K562 (cell line): ENCODE measurements around the gene LGALS3BP. TPM values are rescaled to one million over a fixed set of nuclear protein-coding genes. Genes with fewer than 3 reads are reported as not detected.

Experiments used
- ATAC-seq: fragments of 200-7000 bp; cut with Tn5 transposase; 3 replicates; pipeline ENCODE4 v1.9.1; 2020; ENCODE audit warnings: moderate library complexity
- BruUV-seq: library from RNA; stranded (reverse); fragments of 400-500 nt; replicated peaks from 2 replicates; lab custom pipeline; 2021; lab: Mats Ljungman, UMichigan
- CTCF ChIA-PET: fragments of 300-600 bp; formaldehyde crosslinking; extraction: SDS; loops from one replicate; lab custom pipeline; 2021; ENCODE audit warnings: low intra/inter-chr PET ratio; lab: Yijun Ruan, JAX
- POLR2A ChIA-PET: fragments of 300-600, 350-650 bp; sonication (Branson Sonifier 250); formaldehyde crosslinking; extraction: SDS; loops from one replicate; lab custom pipeline; 2021; ENCODE audit warnings: antibody characterized with exemption, inconsistent platforms; lab: Yijun Ruan, JAX
- DNase-seq, 4 experiments: peaks; one replicate each; pipeline versions ENCODE4 v3.0.0 to v3.0.0-alpha.2; 2011 to 2018; ENCODE audit warnings: low spot score in 3 of 4, mixed read lengths in 3 of 4; ENCODE audit errors: extremely low read depth in 1 of 4
- FAIRE-seq: peaks from 2 replicates; lab custom pipeline; 2011; peaks lifted over from hg19 to GRCh38; lab: Jason Lieb, UNC
- H2AFZ ChIP-seq: 2 replicates; pipeline ENCODE4 v1.6.0; 2011; ENCODE audit warnings: low read depth, low read length, control low read depth, inconsistent platforms
- H3K27ac ChIP-seq: fragments of 200-600 bp; 3 replicates; pipeline ENCODE4 v1.8.0; 2011; ENCODE audit warnings: low read depth, mild to moderate bottlenecking, control low read depth, inconsistent platforms, low read length, moderate library complexity, mixed read lengths; ENCODE audit errors: extremely low read depth
- H3K27me3 ChIP-seq, 2 experiments: fragments of 300-600 bp in 1 of 2; 2 replicates in 1 of 2; 3 replicates in 1 of 2; pipeline versions ENCODE4 v1.6.0 to v1.8.0; 2011; ENCODE audit warnings: inconsistent platforms in 2 of 2, low read length in 2 of 2, mild to moderate bottlenecking in 1 of 2, mixed read lengths in 1 of 2, moderate library complexity in 1 of 2; ENCODE audit not compliant: control insufficient read depth in 2 of 2, insufficient read depth in 2 of 2
- H3K36me3 ChIP-seq: fragments of 300-600 bp; 3 replicates; pipeline ENCODE4 v1.8.0; 2011; ENCODE audit warnings: mild to moderate bottlenecking, low read length, inconsistent platforms; ENCODE audit not compliant: control insufficient read depth, insufficient read depth
- H3K4me1 ChIP-seq, 2 experiments: fragments of 200-600 bp in 1 of 2; replicated peaks in 1 of 2; 2 replicates in 1 of 2; 3 replicates in 1 of 2; pipeline versions ENCODE4 v1.5.1 to v1.8.0; 2011; ENCODE audit warnings: inconsistent platforms in 2 of 2, low read length in 2 of 2, mild to moderate bottlenecking in 1 of 2, mixed read lengths in 1 of 2, moderate library complexity in 1 of 2; ENCODE audit not compliant: control insufficient read depth in 2 of 2, insufficient read depth in 2 of 2
- H3K4me2 ChIP-seq: 2 replicates; pipeline ENCODE4 v1.6.1; 2011; ENCODE audit warnings: low read length, control low read depth, inconsistent platforms, mixed read lengths; ENCODE audit not compliant: insufficient read depth
- H3K4me3 ChIP-seq: fragments of 200-600 bp; sonication (generic), shearing (Covaris generic); 2 replicates; pipeline ENCODE4 v1.5.1; 2016; ENCODE audit warnings: control low read depth, inconsistent platforms
- H3K79me2 ChIP-seq: fragments of 200-600 bp; 3 replicates; pipeline ENCODE4 v1.8.0; 2011; ENCODE audit warnings: low read length, inconsistent platforms; ENCODE audit not compliant: control insufficient read depth, insufficient read depth
- H3K9ac ChIP-seq, 2 experiments: 2 replicates each; pipeline versions ENCODE4 v1.6.0 to v1.6.1; 2011; ENCODE audit warnings: low read depth in 2 of 2, low read length in 2 of 2, control low read depth in 1 of 2, inconsistent platforms in 1 of 2, mild to moderate bottlenecking in 1 of 2, mixed read lengths in 1 of 2; ENCODE audit not compliant: insufficient read depth in 1 of 2
- H3K9me1 ChIP-seq: one replicate; pipeline ENCODE4 v1.6.0; 2011; ENCODE audit warnings: inconsistent platforms, mild to moderate bottlenecking, low read length, moderate library complexity; ENCODE audit not compliant: control insufficient read depth, insufficient read depth
- H3K9me3 ChIP-seq: replicated peaks from 2 replicates; pipeline ENCODE4 v1.5.1; 2011; ENCODE audit warnings: low read depth, low read length, inconsistent platforms; ENCODE audit not compliant: control insufficient read depth, insufficient read depth
- H4K20me1 ChIP-seq: replicated peaks from 2 replicates; pipeline ENCODE4 v1.6.1; 2011; ENCODE audit warnings: low read length, inconsistent platforms, mixed read lengths; ENCODE audit not compliant: control insufficient read depth, insufficient read depth
- DEAF1 ChIP-seq: fragments of 450-650 bp; formaldehyde crosslinking; IDR thresholded peaks from 2 replicates; pipeline ENCODE4 v1.4.0; 2020; ENCODE audit warnings: mild to moderate bottlenecking, moderate library complexity
- PYGO2 ChIP-seq: fragments of 450-650 bp; IDR thresholded peaks from 2 replicates; pipeline ENCODE4 v1.6.1; 2016; ENCODE audit warnings: mild to moderate bottlenecking, missing genetic modification characterization, moderate library complexity, missing compliant biosample characterization
- ZC3H11A ChIP-seq: IDR thresholded peaks from 2 replicates; pipeline ENCODE4 v1.6.1; 2012; ENCODE audit warnings: low read depth, low read length, improper control_type of control experiment
- ZNF311 ChIP-seq: fragments of 250-450 bp; sonication (Bioruptor Pico); IDR thresholded peaks from 2 replicates; pipeline ENCODE4 v1.4.0; 2020; ENCODE audit warnings: mild to moderate bottlenecking, moderate library complexity
- ZNF696 ChIP-seq: fragments of 250-450 bp; sonication (Bioruptor Pico); conservative IDR thresholded peaks from 2 replicates; pipeline ENCODE4 v1.4.0; 2020; ENCODE audit warnings: mild to moderate bottlenecking, moderate library complexity
- WGBS: fragments of 100-300 bp; shearing (Covaris generic); methylation state at CpG from one replicate; pipeline ENCODE4 v1.1.6; 2016; ENCODE audit warnings: low coverage, mixed read lengths; ENCODE audit not compliant: insufficient coverage; ENCODE audit errors: missing lambda C conversion rate; 5-methylcytosine and 5-hydroxymethylcytosine counted together
- in situ Hi-C: fragments of 300-500 bp; cut with MboI; formaldehyde crosslinking; loops from 4 replicates; pipeline ENCODE4 v1.15.0; 2018; ENCODE audit warnings: inconsistent platforms, mixed read lengths
- intact Hi-C: fragments of 100-400 bp; cut with micrococcal nuclease; formaldehyde crosslinking; loops from 2 replicates; pipeline ENCODE4 v1.14.2; 2022
- polyA plus RNA-seq, 8 experiments: library from polyadenylated mRNA; depleted of rRNA in 4 of 8; stranded (reverse) in 5 of 8; unstranded in 3 of 8; fragments of >200 nt; fragmentation: Nextera tagmentation in 2 of 8; fragmentation: Illumina TruSeq in 1 of 8; extraction: Ambion mirVana in 2 of 8; extraction: Trizol in 1 of 8; gene quantifications; 2 replicates each; pipeline versions ENCODE4 v1.2.1 to v1.2.3, GENCODE V29; 2011 to 2014; ENCODE audit warnings: inconsistent platforms in 1 of 8, missing spikeins in 1 of 8
- total RNA-seq, 7 experiments: library from RNA; depleted of rRNA in 6 of 7; stranded (reverse); fragments of >200 nt in 6 of 7; fragmentation: Illumina TruSeq in 2 of 7; extraction: Trizol in 2 of 7; gene quantifications; 2 replicates each; pipeline versions ENCODE4 v1.2.1 to v1.2.3, GENCODE V29; 2011 to 2021; ENCODE audit warnings: low replicate concordance in 1 of 7
- TF ChIP-seq, protein P1 (sequence below), 2 experiments: fragments of 150-350 bp in 1 of 2; IDR thresholded peaks; 2 replicates each; pipeline ENCODE4 v1.6.1; 2012 to 2016; ENCODE audit warnings: low read depth in 2 of 2, low read length in 2 of 2, mild to moderate bottlenecking in 1 of 2, moderate library complexity in 1 of 2

LGALS3BP gene
- total and polyA plus RNA-seq, 9 of the 15 experiments (the other 6 are each of a cell fraction or from before 2014, with no cell fraction given): 0.39 to 5.3 (median 3.2) TPM

GRCh38 chr17:78977997-78978973, 1.4 kb downstream of the LGALS3BP start (continued):
- TF ChIP-seq DEAF1: no peak
- no peak for TF ChIP-seq PYGO2 (tag)

DNA sequence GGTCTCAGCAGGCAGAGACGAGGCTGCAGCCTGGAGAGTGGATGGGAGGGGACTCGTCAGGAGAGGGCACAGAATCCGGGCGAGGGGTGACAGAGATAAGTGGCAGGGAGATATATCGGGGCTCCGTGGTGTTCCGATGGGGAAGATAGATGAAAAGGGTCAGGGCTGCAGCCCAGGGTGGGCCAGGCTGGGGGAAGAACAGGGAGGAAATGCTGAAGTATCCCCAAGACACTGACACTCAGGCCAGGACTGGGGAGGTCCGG, 2.1 kb downstream of the LGALS3BP start:
- no peaks in the 10 kb centered on the region for H3K79me2 ChIP-seq

More for the DNA sequence above, 2.1 kb downstream of the LGALS3BP start:
- BruUV-seq: no TSS peak
- intact Hi-C loops (no loop called here), in situ Hi-C loops (no loop called here)
- POLR2A ChIA-PET: no interaction called here
- Histone ChIP-seq H2AFZ (no peak overlapping the region), H4K20me1 (no peaks in the 10 kb centered on the region), H3K27ac (no peak overlapping the region), H3K4me3 (no peak overlapping the region), H3K27me3 (no peaks in the 10 kb centered on the region), H3K4me1 (peaks cover 0 to 58% of the 10 kb centered on the region in 2 experiments; a peak in 3 of 5 replicates), H3K36me3 (no peaks in the 10 kb centered on the region), H3K9ac (peak overlapping the region in 1 of 2 experiments; percentile 75; a peak in 1 of 4 replicates), H3K4me2 (no peak overlapping the region), H3K9me1 (no peaks in the 10 kb centered on the region), H3K9me3 (no peaks in the 10 kb centered on the region)
- WGBS: 38% methylated on average over 5 of the region's 8 CpGs
- TF ChIP-seq ZNF311 (no peak), ZC3H11A (no peak), ZNF696 (CRISPR knock-in tag) (no peak)
- TF ChIP-seq, protein P1, sequence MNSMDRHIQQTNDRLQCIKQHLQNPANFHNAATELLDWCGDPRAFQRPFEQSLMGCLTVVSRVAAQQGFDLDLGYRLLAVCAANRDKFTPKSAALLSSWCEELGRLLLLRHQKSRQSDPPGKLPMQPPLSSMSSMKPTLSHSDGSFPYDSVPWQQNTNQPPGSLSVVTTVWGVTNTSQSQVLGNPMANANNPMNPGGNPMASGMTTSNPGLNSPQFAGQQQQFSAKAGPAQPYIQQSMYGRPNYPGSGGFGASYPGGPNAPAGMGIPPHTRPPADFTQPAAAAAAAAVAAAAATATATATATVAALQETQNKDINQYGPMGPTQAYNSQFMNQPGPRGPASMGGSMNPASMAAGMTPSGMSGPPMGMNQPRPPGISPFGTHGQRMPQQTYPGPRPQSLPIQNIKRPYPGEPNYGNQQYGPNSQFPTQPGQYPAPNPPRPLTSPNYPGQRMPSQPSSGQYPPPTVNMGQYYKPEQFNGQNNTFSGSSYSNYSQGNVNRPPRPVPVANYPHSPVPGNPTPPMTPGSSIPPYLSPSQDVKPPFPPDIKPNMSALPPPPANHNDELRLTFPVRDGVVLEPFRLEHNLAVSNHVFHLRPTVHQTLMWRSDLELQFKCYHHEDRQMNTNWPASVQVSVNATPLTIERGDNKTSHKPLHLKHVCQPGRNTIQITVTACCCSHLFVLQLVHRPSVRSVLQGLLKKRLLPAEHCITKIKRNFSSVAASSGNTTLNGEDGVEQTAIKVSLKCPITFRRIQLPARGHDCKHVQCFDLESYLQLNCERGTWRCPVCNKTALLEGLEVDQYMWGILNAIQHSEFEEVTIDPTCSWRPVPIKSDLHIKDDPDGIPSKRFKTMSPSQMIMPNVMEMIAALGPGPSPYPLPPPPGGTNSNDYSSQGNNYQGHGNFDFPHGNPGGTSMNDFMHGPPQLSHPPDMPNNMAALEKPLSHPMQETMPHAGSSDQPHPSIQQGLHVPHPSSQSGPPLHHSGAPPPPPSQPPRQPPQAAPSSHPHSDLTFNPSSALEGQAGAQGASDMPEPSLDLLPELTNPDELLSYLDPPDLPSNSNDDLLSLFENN (IDR thresholded peaks at IDR 0.05; ENCODE audit: low read depth in 2 of 2, low read length in 2 of 2): no peak
- FAIRE-seq (no peak), DNase-seq (no peak), ATAC-seq (no peak)
- CTCF ChIA-PET: no interaction called here
